ENCODE data around the gene ATG2A.

Gene ATG2A

DNA sequence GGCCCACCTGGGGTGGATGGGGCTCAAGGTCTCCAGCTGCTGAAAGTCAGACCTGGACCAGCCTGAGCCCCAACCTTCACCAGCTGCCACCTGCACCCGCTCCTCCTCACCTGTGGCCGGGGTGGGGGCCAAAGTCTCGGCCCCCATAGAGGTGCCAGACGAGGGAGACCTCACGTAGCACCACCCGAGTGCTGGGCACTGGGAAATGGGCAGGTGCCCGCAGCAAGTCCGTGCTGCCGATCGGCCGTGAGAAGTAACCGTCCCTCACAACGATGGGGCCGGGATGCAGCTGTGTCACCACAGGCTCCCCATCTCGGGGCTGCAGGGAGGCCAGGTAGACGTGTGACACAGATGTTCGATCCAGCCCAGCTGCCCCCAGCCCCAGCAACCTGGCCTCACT is 16.2 kb downstream of the ATG2A start:
- DNase-seq, result no peak

- no peak for DNase-seq
These were observed 16.7 kb downstream of the ATG2A start for GRCh38 chr11:64900263-64900678.

GRCh38 chr11:64898541-64898940 is 18.5 kb downstream of the ATG2A start:
- no peak for DNase-seq

DNA sequence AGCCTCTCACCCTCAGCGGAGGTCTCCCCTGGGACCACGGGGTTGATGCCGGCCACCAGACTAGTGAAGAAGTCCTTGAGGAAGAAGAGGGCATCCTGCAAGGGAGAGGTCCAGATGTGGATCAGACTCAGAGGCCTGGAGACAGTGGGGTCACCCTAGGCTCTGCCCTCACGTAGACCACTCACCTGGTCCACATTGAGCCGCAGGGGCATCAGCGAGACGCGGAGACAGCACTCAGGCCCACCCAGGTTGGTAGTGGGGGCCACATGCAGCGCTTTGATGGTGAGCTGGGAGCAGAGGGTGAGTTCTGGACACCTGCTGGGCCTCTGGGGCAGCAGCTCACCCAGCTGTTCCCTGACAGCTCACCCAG is 18.9 kb downstream of the ATG2A start:
- no peak for DNase-seq

DNA sequence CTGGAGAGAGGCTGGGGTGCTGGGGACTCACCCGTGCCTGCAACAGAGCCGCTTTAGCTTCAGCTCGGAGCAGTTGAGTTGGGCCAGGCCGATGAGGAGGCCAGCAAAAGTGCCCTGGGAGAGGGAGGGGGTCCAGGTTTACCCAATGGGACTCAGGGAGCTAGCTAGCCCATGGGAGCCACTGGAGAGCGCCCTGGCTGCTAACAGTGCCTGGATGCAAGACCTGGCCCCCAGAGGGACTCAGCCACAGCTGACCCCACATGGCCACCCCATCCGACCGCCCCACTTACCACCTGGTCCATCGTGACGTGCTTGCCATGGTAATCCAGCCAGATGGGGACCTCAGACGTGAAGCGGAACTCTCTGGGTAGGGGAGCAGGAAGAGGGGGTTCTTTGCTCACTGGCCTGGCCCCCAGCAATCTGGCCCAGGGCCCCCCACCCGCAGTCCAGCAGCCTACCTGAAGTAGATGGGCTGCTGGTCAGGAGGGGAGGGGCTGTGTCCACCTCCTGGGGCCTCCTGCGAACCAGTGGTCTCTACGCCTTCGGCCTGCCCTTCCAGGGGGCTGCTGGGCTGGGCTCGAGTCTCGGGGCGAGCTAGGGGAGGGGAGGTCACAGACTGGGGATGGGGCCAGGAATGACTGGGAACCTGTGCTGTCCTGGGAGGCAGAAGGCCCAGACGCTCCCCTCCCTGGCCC is 19.5 kb downstream of the ATG2A start:
- no peak for DNase-seq

- no peak for DNase-seq
These were observed 20.5 kb downstream of the ATG2A start for GRCh38 chr11:64896448-64897022.

DNA sequence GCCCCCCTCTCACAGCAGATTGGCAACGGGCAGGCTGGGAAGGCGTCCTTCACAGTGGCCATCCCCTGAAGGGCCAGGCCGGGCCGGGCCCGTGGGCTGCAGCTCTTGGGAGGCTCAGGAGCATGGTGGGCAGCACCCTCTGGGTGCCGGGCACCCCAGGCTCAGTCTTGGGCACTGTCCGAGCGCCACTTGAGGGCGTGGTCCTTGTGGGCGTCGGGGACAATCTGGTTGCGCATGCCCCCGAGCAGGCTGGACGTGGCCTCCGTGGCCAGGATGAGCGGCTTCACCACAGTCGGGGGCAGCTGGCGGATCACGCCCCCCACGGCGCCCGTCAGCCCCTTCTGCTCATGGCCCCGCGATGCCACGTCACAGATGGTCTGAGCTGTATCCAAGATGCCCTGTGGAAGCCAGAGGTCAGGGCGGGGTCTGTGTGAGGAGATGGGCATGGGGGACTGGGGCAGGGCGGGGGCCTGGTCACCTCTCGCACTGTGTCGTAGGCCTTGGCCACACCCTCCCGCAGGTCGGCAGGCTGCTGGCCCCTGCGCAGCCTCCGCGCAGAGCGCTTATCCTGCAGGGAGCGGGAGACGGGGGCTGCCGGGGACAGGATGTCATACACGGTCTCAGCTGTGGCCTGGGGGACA is 22.1 kb downstream of the ATG2A start:
- no peak for DNase-seq

DNA sequence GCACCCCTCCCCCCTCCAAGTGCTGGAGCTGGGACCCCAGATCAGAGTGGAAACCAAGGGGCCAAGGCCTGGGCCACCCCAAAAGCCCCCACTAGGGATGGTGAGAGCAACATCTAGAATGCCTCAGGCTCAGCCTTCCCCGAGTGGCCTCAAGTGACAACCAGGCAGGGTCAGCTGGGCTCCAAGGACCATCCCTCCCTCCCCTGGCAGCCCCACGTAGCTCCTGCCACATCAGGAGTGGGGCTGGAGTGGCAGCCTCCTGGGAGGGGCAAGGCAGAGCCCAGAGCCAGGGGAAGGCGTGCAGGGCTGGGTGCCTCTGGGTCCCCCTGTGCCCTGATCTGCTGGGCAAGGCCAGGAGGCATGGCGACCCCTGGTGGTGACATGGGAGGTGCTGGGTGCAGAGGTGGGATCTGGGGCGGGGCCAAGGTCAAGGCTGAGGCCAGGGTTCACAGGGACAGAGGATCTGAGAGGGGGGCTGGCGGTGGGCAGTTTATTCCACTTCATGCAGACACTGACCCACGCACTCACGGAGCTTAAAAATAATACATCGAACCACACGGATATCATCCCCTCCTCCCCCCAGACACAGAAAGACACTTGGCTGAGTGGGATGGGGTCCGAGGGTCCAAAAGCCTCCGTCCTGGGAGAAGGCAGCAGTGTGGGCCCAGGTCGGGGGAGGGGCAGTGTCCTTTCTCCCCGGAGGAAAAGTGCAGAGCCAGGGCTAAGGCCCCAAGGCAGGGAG is 22.8 kb downstream of the ATG2A start:
- DNase-seq, result peak; percentile 94

DNA sequence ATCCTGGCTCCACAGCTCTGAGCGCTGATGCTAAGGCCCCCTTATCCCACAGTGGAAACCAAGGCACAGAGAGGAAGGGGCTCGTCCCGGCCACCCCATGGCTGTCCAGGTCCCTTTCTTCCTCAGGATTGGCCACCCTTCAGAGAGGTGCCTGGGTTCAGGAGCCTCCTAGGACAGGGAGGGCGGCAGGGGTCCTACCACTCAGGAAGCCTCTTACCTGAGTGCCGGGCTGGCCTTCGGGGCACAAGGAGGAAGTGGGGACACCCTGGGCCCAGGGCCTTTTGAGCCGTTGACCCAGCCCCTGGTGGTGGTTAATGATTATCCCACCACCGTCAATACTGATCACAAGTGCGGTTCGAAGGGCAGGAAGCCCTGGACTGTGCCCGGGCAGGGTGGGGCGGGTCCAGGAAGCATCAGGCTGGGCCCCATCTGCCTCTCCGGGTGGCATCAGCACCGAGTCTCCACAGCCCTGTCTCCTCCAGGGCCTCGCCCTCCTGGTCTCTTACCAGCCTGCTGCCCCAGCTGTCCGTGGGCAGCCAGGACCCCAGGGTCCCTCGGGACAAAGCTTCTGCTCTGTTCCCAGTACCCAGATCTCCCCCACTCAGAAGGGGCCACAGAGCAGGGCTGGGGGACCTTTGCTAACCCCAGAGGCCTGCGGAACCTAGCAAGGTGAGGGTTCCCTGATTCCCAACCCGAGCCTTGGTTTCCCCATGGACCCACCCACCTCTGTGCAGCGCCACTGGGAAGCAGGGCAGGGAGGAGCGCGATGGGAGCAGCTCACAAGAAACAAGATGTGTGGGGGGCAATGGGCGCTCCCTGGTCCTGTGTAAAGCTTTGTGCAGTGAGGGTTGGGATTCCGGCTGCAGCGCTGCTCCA is 23.6 kb downstream of the ATG2A start:
- DNase-seq, result no peak

GRCh38 chr11:64892838-64893193 is 24.2 kb downstream of the ATG2A start:
- DNase-seq, result no peak

GRCh38 chr11:64892411-64892831 is 24.6 kb downstream of the ATG2A start:
- no peak for DNase-seq

DNA sequence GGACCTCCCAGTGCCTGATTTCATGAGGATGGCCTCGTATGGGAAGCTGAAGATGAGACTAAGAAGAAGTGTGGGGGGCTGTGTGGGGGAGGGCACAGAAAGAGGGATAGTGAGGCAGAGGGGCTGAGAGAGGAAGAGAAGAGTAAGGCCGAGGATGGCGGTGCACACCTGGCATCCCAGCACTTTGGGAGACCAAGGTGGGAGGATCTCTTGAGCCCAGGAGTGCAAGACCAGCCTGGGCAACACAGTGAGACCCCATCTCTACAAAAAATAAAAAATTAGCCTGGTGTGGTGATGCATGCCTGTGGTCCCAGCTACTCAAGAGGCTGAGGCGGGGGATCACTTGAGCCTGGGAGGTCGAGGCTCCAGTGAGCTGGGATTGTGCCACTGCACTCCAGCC is 25.1 kb downstream of the ATG2A start:
- no peak for DNase-seq

DNA sequence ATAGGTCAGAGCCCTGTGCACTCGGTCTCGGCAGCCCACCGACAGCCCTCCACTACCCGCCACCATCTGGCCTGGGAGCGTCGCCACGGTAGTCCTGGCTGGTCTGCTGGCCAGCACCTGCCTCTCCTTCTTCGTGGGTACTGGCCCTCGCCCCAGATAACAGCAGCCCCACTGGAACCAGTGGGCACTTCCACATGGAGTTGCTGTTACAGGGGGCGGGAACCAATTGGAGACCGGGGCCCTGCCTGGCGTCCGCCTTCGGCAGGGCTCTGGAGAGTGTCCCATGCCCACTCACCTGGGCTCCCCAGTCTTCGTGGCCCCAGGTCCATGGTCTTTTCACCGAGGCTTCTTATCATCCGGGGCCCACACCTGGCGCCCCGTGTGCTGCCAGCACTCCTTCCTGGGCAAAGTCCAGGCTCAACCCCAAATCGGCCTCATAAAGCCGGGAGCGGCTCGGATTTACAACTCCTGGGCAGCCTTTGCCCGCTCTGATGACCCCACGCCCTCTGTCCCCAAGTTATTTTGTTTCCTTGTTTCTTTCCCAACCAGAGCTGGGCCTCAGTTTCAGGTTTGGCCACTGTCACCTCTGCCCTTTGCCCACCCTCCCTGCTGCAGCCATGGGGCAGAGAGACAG is 25.7 kb downstream of the ATG2A start:
- DNase-seq, result no peak

- DNase-seq, result no peak
These were observed 26.5 kb downstream of the ATG2A start for GRCh38 chr11:64890522-64890939.

DNA sequence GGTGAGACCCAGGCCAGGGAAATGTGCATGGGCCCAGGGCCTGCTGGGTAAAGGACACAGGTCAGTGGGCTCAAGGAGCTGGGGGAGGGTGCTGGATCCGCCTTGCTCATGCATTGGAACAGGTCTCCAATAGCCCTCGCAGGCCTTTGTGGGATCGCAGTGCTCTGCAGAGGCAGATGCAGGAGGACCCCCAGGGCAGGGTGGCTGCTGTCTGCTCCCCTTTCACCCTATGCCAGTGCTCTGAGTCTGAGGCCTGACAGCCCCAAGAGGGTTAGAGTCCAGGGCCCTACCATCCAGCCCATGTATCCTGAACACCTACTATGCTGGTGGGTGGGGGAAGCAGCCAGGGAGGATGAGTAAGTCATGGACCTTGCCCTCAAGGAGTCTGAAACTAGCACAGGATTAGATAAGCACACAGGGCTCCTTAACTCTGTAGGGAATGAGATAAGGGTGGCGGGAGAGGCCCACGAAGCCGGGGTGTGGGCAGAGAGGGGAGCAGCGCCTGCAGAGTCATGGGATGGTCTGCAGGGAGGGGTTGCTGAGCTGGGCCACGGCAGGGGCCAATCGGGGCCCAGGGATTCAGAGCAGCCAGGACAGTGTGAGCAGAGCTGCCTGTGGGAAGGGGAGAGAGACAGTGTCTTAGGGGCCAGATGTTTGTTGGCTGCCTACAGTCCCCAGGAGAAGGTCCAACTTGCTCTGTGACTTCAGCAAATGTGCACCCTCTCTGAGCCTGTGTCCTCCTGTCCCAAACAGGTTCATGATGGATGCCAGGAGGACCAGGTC is 28.1 kb downstream of the ATG2A start:
- peak; percentile 98 for DNase-seq

GRCh38 chr11:64888406-64888728 is 28.6 kb downstream of the ATG2A start:
- no peak for DNase-seq

GRCh38 chr11:64887757-64888405 is 29.1 kb downstream of the ATG2A start:
- peak; percentile 90 for DNase-seq

- no peak for DNase-seq
These were observed 29.7 kb downstream of the ATG2A start for GRCh38 chr11:64887234-64887756.

DNA sequence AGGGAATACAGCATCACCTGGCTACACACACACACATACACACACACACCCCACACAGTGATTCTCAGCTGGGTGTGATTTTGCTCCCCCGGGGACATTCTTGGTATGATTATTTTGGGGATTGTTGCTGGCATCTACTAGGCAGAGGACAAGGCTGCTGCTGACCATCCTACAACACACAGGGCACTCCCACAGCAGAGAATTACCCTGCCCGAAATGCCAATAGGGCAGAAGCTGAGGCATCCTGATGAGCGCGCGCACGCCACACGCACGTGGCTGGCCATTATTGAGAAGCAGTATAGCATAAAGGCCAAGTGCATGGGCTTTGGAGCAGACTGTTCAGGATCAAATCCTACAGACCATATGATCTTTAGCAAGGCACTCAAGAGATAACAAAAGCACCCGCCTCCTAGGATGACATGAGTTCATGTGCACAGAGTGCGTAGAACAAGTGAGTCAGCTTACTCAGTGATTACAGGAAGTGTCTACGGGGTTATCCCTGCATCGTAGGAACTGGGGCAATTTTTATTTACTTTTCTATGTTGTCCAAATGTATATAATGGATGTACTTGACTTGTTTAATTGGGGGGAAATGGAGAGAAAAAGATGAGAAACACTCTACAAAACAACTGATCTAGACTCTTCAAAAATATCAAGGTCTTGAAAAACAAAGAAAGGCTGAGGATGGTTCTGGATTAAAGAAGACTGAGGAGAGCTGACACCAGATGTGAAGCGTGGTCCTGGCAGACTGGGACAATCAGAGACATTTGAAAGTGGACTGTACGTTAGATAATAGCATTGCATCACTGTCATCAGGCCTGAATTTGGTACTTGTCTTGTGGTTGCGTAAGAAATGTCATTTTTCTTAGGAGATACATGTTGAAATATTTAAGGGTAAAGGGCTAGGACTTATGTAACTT is 31.4 kb downstream of the ATG2A start:
- DNase-seq, result peak; percentile 94

DNA sequence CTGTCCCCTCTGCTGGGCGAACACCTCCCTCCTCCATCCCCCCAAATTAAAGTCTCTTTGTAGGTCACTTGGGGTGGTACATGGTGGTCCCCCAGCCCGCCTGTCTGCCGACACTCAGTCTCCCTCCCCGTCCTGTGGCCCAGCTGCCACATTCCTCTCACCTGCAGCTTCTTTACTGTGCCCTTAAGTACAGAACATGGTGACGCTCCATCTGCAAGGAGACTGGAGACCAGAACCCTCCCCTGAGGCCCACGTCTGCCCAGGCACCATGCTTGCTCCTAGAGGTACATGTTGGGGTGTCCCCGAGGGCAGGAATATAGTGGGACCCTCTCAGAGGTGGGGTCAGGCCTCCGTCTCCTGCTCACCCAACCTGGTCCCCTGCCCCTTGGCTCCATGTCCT is 33.0 kb downstream of the ATG2A start:
- DNase-seq, result no peak
